GM13977 (cell line): ENCODE measurements around the gene FLT3.

ENCODE experiments used
- DNase-seq: peaks from one replicate; pipeline ENCODE4 v3.0.0; 2012; ENCODE audit warnings: low spot score
- CTCF ChIP-seq: IDR thresholded peaks from 2 replicates; pipeline ENCODE4 v1.5.1; 2012; ENCODE audit warnings: mild to moderate bottlenecking, control low read depth; ENCODE audit not compliant: insufficient read depth; ENCODE audit errors: extremely low read depth, missing control alignments
- in situ Hi-C: fragments of 300-500 bp; cut with MboI; formaldehyde crosslinking; loops from one replicate; pipeline ENCODE4 v1.12.0; 2022; ENCODE audit warnings: low sequenced_read_pairs, low pct_unique_long_range_greater_than_20kb, mixed read lengths, inconsistent platforms; ENCODE audit not compliant: unreplicated experiment

The FLT3 gene

GRCh38 chr13:27968316-27969081 is 131.9 kb downstream of the FLT3 start:
- in situ Hi-C loops = no loop called here
- DNase-seq = peak; percentile 47
- TF ChIP-seq CTCF = no peak

DNA sequence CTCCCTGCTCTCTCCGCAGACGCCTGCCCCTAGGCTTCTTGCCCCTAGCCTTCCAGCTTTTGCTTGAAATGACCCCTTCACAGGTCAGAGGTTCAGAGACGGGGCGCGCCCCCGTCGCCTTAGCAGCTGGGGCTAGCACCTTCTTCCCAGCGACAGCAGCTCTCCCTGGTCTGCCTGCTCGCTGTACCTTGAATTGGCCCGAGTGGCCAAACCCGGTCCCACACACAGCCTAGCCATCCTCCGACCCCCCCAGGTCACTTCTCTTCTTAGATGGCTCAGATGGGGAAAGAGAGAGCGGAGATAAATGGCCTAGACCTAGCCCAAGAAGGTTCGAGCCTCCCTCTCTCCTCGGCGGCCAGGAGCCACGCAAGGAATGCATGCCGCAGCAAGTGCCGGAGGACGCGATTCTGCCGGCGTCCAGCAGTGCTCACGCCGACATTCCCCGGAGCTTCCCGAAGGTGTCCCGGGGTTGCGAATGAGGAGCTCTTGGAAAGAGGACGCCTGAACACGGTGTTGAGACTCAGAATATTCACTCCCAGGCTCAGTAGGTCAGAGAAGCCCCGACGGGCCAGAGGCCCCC is 132.6 kb downstream of the FLT3 start:
- in situ Hi-C loops = no loop called here
- TF ChIP-seq CTCF = no peak
- DNase-seq = peak; percentile 31

DNA sequence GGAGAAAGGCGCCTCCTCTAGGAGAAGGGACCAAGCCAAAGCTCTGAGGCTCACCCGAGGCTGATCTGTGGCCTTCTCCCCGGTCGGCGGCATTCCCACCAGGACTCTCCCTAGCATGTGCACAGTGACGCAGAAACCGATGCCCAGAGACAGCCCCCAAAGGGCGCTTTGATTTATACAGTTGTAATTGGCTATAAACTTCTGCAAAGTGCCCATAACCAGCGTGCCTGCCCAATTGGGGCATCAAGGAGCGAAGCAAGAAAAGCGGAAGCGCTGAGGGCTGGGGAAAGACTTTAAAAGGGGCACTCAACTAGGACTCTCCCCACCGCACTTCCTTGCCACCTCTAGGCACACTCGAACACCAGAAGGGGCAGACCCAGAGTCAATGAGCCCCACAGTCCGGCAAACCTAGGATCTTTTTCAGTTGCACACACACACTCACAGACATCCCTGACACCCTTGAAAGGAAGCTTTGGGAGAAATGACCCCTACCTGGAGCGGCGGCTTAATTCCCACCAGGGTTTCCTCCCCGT is 133.1 kb downstream of the FLT3 start:
- in situ Hi-C loops = no loop called here
- no peak for TF ChIP-seq CTCF
- peak; percentile 46 for DNase-seq

DNA sequence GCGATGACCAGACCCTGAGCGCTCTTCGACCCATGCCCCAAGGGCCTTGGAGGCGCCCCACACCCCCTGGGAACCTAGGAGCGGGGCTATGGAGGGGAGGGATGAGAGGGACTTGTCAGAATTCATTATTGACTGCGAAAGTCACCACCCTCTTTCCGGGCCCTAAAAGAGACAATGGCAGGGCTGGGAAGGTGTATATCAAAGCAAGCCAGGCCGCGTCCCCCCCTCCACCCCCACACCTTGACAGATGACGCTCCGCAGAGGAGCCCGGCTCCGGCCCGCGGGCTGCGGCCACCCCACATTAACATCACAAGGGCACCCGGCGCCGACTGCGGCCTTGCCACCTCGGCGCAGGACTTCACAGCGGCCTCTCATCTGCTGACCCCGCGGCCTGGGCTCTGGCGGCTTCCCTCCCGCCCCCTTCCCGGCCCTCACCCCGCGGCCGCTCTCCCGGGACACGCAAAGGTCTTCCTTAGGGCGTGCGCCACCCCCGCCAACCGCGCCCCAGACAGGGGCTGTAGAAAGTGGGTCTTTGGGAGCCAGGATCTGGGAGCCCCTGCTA is 133.7 kb downstream of the FLT3 start:
- no peak for TF ChIP-seq CTCF
- no peak for DNase-seq
- in situ Hi-C loops = no loop called here

- in situ Hi-C loops = no loop called here
- TF ChIP-seq CTCF = no peak
- DNase-seq = peak; percentile 34
Observed at GRCh38 chr13:27965740-27966640, 134.4 kb downstream of the FLT3 start.

DNA sequence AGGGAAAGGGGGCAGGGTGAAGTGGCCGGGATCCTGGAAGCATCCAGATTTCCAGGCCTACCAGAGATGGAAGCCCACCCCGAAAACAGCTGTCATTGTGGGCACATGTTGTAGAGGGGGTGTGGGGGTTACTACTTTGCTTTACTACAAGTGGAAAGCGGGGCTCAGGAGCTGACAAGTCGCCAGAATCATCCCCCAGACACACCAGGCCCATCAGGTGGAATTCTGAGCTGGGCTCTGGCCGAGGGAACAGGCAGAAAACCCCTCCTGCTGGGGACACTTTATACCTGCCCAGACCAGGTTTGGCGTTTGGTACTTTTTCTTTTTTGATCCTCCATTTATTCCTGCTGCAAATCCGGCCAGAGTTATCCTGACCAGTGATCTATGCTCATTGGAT is 135.0 kb downstream of the FLT3 start:
- in situ Hi-C loops = no loop called here
- DNase-seq = no peak
- TF ChIP-seq CTCF = no peak
